ENCODE results near the gene ACP2.

The ACP2 gene

DNA sequence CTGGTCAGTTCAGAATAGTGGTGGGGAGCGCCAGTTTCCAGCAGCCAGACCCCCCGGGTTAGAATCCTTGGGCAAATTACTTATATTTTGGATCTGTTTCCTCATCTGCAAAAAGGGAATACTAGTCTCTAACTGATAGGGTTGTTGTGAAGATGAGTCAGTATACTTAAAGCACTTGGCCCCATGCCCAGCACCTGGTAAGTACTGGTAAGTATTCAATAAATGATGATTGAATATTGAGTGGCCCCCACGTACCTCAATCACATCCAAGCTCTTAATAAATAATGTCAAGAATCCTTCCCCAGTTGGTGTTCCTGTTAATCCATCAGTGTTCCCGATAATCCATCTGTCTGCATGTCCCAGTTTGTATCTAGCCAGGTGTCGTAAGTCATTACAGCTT, 12.1 kb downstream of the ACP2 start:
- Histone ChIP-seq H3K27ac (no peak overlapping the region), H3K36me3 (replicated peaks) (peaks cover 28% of the 10 kb centered on the region), H3K27me3 (replicated peaks) (no peaks in the 10 kb centered on the region), H3K4me3 (ENCODE audit: low read depth, low read length) (no peak overlapping the region)
- TF ChIP-seq, protein P1, sequence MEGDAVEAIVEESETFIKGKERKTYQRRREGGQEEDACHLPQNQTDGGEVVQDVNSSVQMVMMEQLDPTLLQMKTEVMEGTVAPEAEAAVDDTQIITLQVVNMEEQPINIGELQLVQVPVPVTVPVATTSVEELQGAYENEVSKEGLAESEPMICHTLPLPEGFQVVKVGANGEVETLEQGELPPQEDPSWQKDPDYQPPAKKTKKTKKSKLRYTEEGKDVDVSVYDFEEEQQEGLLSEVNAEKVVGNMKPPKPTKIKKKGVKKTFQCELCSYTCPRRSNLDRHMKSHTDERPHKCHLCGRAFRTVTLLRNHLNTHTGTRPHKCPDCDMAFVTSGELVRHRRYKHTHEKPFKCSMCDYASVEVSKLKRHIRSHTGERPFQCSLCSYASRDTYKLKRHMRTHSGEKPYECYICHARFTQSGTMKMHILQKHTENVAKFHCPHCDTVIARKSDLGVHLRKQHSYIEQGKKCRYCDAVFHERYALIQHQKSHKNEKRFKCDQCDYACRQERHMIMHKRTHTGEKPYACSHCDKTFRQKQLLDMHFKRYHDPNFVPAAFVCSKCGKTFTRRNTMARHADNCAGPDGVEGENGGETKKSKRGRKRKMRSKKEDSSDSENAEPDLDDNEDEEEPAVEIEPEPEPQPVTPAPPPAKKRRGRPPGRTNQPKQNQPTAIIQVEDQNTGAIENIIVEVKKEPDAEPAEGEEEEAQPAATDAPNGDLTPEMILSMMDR (IDR thresholded peaks at IDR 0.05; ENCODE audit: low read depth, low read length, missing control alignments): no peak
- in situ Hi-C loops (cut with HindIII; ENCODE audit: low pct_ligation_motif_present, low sequenced_read_pairs): no loop called here
- no peak for DNase-seq

DNA sequence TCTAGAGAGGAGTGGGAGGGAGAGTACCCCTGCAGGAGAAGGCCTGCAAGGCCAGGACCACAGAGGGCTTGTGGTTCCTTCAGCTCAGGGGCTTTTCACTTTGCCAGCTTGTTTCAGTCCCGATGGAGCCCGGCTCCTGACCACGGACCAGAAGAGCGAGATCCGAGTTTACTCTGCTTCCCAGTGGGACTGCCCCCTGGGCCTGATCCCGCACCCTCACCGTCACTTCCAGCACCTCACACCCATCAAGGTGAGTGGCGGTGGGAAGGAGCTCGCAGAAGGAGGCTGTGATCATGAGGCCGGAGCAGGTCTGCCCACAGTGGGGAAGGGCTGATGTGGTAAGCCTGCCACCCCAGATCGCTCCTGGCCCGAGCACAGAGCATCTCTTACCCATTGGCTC, 13.5 kb downstream of the ACP2 start:
- TF ChIP-seq, protein P1 (IDR thresholded peaks at IDR 0.05; ENCODE audit: low read depth, low read length, missing control alignments): no peak
- DNase-seq: no peak
- in situ Hi-C loops (cut with HindIII; ENCODE audit: low pct_ligation_motif_present, low sequenced_read_pairs): no loop called here
- Histone ChIP-seq H3K4me3 (ENCODE audit: low read depth, low read length) (no peak overlapping the region), H3K36me3 (replicated peaks) (peaks cover 22% of the 10 kb centered on the region), H3K27me3 (replicated peaks) (no peaks in the 10 kb centered on the region), H3K27ac (peak overlapping the region; percentile 81)

DNA sequence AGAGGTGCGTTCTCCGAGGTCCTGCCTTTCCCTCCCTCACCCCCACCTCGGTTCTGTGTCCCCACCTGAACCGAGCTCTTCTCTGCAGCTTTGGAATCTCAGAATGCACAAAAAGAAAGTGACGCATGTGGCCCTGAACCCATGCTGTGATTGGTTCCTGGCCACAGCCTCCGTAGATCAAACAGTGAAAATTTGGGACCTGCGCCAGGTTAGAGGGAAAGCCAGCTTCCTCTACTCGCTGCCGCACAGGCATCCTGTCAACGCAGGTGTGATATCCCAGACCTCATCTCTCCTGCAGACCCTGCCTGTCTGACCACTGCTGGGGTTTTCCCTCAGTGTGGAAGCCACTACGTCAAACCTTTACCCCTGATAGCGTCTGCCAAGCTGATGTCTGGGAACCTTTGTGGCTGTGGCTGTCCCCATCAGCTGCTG, 13.9 kb downstream of the ACP2 start:
- in situ Hi-C loops (cut with HindIII; ENCODE audit: low pct_ligation_motif_present, low sequenced_read_pairs): no loop called here
- DNase-seq: peak; percentile 67
- H3K4me3 ChIP-seq (ENCODE audit: low read depth, low read length): peak overlapping the region; percentile 30

DNA sequence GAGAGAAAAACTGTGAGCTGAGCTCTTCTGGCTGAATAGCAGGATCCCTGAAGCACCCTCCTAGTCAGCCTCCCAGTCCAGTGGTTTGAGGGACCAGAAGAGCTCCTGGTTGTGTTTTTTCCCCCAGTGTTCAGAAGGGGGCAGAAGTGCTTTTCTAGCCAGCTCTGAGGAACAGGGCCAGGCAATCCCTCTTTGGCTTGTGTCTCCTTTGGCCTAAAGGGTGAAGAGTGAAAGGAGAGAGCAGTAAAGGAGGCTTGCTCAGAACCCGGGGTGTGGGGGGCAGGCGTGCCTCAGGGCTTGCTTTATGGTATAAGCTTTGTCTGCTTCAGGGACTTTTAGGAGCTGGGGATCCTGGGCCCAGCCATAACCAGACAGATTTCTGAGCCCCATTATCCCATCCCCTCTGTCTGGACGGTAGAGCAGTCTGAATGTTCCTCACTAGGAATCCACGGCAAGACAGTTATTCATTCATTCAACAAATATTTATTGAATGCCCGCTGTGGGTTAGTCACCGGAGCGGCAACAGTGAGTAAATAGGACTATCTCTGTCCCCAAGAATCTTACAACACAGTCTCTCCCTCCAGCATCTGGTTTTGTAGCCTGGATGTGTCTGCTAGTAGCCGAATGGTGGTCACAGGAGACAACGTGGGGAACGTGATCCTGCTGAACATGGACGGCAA, 14.5 kb downstream of the ACP2 start:
- Histone ChIP-seq H3K4me3 (ENCODE audit: low read depth, low read length) (peak overlapping the region; percentile 30), H3K27me3 (replicated peaks) (no peaks in the 10 kb centered on the region), H3K27ac (peak overlapping the region; percentile 81), H3K36me3 (replicated peaks) (peaks cover 11% of the 10 kb centered on the region)
- TF ChIP-seq, protein P1 (IDR thresholded peaks at IDR 0.05; ENCODE audit: low read depth, low read length, missing control alignments): peak; percentile 68
- peak; percentile 81 for DNase-seq
- in situ Hi-C loops (cut with HindIII; ENCODE audit: low pct_ligation_motif_present, low sequenced_read_pairs): no loop called here

More for the DNA sequence above, 13.9 kb downstream of the ACP2 start:
- no peaks in the 10 kb centered on the region for H3K27me3 ChIP-seq (replicated peaks)
- TF ChIP-seq, protein P1 (IDR thresholded peaks at IDR 0.05; ENCODE audit: low read depth, low read length, missing control alignments): no peak
- peaks cover 17% of the 10 kb centered on the region for H3K36me3 ChIP-seq (replicated peaks)
- H3K27ac ChIP-seq: peak overlapping the region; percentile 81

DNA sequence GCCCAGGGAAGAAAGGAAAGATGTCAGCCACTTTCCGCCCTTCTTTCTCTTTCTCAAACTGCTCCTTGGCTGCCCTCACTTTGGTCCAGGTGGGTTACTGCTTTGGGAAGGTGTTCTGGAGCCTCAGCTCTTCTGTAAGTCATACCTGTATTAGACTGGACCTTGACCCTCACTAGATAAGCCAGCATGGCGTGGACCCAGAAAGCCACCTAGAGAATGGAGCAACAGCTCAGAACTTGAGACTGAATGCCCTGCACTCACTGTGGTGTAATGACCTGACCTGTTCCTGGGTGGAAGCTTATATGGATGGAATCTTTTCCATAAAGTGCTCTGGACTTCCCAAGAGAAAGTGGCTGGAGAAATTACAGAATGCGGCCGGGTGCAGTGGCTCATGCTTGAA, 15.6 kb downstream of the ACP2 start:
- H3K27me3 ChIP-seq (replicated peaks): no peaks in the 10 kb centered on the region
- no peak overlapping the region for H3K4me3 ChIP-seq (ENCODE audit: low read depth, low read length)
- H3K27ac ChIP-seq: no peak overlapping the region
- no peak for DNase-seq
- TF ChIP-seq, protein P1 (IDR thresholded peaks at IDR 0.05; ENCODE audit: low read depth, low read length, missing control alignments): no peak
- in situ Hi-C loops (cut with HindIII; ENCODE audit: low pct_ligation_motif_present, low sequenced_read_pairs): no loop called here
- peaks cover 6% of the 10 kb centered on the region for H3K36me3 ChIP-seq (replicated peaks)

DNA sequence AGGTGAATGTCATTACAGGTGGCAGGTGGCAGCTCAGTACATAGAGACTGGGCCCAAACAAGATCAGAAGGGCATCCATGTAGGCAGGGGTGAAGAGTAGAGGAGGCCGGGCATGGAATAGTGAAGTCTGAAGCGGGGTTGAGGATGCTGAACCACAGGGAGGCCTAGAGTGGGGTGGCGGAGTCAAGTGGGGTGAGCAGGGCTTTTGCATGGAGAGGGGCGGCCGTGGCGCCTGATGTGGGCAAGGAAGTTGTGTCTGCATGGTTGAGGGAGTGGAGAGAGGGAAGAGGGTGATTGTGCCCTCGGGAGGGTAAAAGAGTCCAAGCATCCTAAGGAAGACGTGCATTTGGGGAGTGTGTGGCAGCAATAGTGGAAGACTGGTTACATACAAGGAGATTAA, 19.5 kb downstream of the ACP2 start:
- Histone ChIP-seq H3K27ac (no peak overlapping the region), H3K4me3 (ENCODE audit: low read depth, low read length) (no peak overlapping the region), H3K36me3 (replicated peaks) (no peaks in the 10 kb centered on the region), H3K27me3 (replicated peaks) (no peaks in the 10 kb centered on the region)
- in situ Hi-C loops (cut with HindIII; ENCODE audit: low pct_ligation_motif_present, low sequenced_read_pairs): no loop called here
- TF ChIP-seq, protein P1 (IDR thresholded peaks at IDR 0.05; ENCODE audit: low read depth, low read length, missing control alignments): no peak
- no peak for DNase-seq

Data from brain microvascular endothelial cell (primary cell).